Rectal smooth muscle tissue (tissue), 1 donor: ENCODE data around the gene MYO18B.

Experiments used
- H3K27ac ChIP-seq: one replicate; pipeline ENCODE4 v1.7.0; 2013; ENCODE audit warnings: low read depth, low read length, inconsistent platforms
- H3K27me3 ChIP-seq: one replicate; pipeline ENCODE4 v1.7.0; 2013; ENCODE audit warnings: low read length; ENCODE audit not compliant: control insufficient read depth, insufficient read depth
- H3K36me3 ChIP-seq: one replicate; pipeline ENCODE4 v1.7.0; 2013; ENCODE audit warnings: low read length; ENCODE audit not compliant: control insufficient read depth, insufficient read depth
- H3K4me1 ChIP-seq: one replicate; pipeline ENCODE4 v1.7.0; 2013; ENCODE audit warnings: low read length; ENCODE audit not compliant: control insufficient read depth, insufficient read depth
- H3K4me3 ChIP-seq: one replicate; pipeline ENCODE4 v1.7.0; 2013; ENCODE audit warnings: low read length
- H3K9ac ChIP-seq: one replicate; pipeline ENCODE4 v1.7.0; 2013; ENCODE audit warnings: low read length

Gene MYO18B

GRCh38 chr22:26033586-26033985 lies 291.6 kb downstream of the MYO18B start:
- no peaks in the 10 kb centered on the region for H3K27me3 ChIP-seq

GRCh38 chr22:26035523-26035922 lies 293.5 kb downstream of the MYO18B start:
- Histone ChIP-seq H3K36me3 (no peaks in the 10 kb centered on the region), H3K4me1 (no peaks in the 10 kb centered on the region), H3K27ac (no peak overlapping the region), H3K9ac (no peak overlapping the region), H3K4me3 (no peak overlapping the region), H3K27me3 (no peaks in the 10 kb centered on the region)

More at GRCh38 chr22:26033586-26033985, 291.6 kb downstream of the MYO18B start:
- Histone ChIP-seq H3K4me1 (no peaks in the 10 kb centered on the region), H3K36me3 (no peaks in the 10 kb centered on the region), H3K27ac (no peak overlapping the region), H3K9ac (no peak overlapping the region), H3K4me3 (no peak overlapping the region)

GRCh38 chr22:26038365-26038764 lies 296.4 kb downstream of the MYO18B start:
- Histone ChIP-seq H3K4me3 (no peak overlapping the region), H3K27me3 (no peaks in the 10 kb centered on the region), H3K36me3 (no peaks in the 10 kb centered on the region), H3K4me1 (no peaks in the 10 kb centered on the region), H3K9ac (no peak overlapping the region), H3K27ac (no peak overlapping the region)

GRCh38 chr22:26041931-26042330 lies 299.9 kb downstream of the MYO18B start:
- H3K4me1 ChIP-seq = no peaks in the 10 kb centered on the region
- H3K9ac ChIP-seq = no peak overlapping the region
- no peaks in the 10 kb centered on the region for H3K36me3 ChIP-seq
- H3K27me3 ChIP-seq = no peaks in the 10 kb centered on the region
- no peak overlapping the region for H3K4me3 ChIP-seq
- no peak overlapping the region for H3K27ac ChIP-seq

GRCh38 chr22:26043031-26043430 lies 301.0 kb downstream of the MYO18B start:
- H3K36me3 ChIP-seq = no peaks in the 10 kb centered on the region
- no peak overlapping the region for H3K9ac ChIP-seq
- H3K27me3 ChIP-seq = no peaks in the 10 kb centered on the region
- no peak overlapping the region for H3K27ac ChIP-seq
- no peak overlapping the region for H3K4me3 ChIP-seq
- H3K4me1 ChIP-seq = no peaks in the 10 kb centered on the region

- no peaks in the 10 kb centered on the region for H3K36me3 ChIP-seq
- no peak overlapping the region for H3K27ac ChIP-seq
- H3K27me3 ChIP-seq = no peaks in the 10 kb centered on the region
- no peak overlapping the region for H3K9ac ChIP-seq
- no peak overlapping the region for H3K4me3 ChIP-seq
- no peaks in the 10 kb centered on the region for H3K4me1 ChIP-seq
Measured at GRCh38 chr22:26045051-26045450, 303.1 kb downstream of the MYO18B start.

GRCh38 chr22:26045860-26046259 lies 303.9 kb downstream of the MYO18B start:
- no peak overlapping the region for H3K27ac ChIP-seq
- no peak overlapping the region for H3K9ac ChIP-seq
- H3K36me3 ChIP-seq = no peaks in the 10 kb centered on the region
- no peak overlapping the region for H3K4me3 ChIP-seq
- no peaks in the 10 kb centered on the region for H3K27me3 ChIP-seq
- no peaks in the 10 kb centered on the region for H3K4me1 ChIP-seq

- Histone ChIP-seq H3K27me3 (no peaks in the 10 kb centered on the region), H3K27ac (no peak overlapping the region), H3K9ac (no peak overlapping the region), H3K36me3 (no peaks in the 10 kb centered on the region), H3K4me3 (no peak overlapping the region), H3K4me1 (no peaks in the 10 kb centered on the region)
Measured at GRCh38 chr22:26047516-26047915, 305.5 kb downstream of the MYO18B start.

- H3K4me3 ChIP-seq = no peak overlapping the region
- H3K27ac ChIP-seq = no peak overlapping the region
- H3K36me3 ChIP-seq = no peaks in the 10 kb centered on the region
- H3K9ac ChIP-seq = no peak overlapping the region
- no peaks in the 10 kb centered on the region for H3K4me1 ChIP-seq
- no peaks in the 10 kb centered on the region for H3K27me3 ChIP-seq
Measured at GRCh38 chr22:26047920-26048319, 305.9 kb downstream of the MYO18B start.

GRCh38 chr22:26050079-26050478 lies 308.1 kb downstream of the MYO18B start:
- no peaks in the 10 kb centered on the region for H3K4me1 ChIP-seq
- no peak overlapping the region for H3K27ac ChIP-seq
- no peaks in the 10 kb centered on the region for H3K27me3 ChIP-seq
- H3K36me3 ChIP-seq = no peaks in the 10 kb centered on the region
- no peak overlapping the region for H3K9ac ChIP-seq
- H3K4me3 ChIP-seq = no peak overlapping the region

GRCh38 chr22:26053737-26054316 lies 311.8 kb downstream of the MYO18B start:
- Histone ChIP-seq H3K27ac (no peak overlapping the region), H3K36me3 (no peaks in the 10 kb centered on the region), H3K27me3 (no peaks in the 10 kb centered on the region), H3K9ac (no peak overlapping the region), H3K4me3 (no peak overlapping the region), H3K4me1 (no peaks in the 10 kb centered on the region)

GRCh38 chr22:26054841-26055605 lies 313.0 kb downstream of the MYO18B start:
- Histone ChIP-seq H3K4me3 (no peak overlapping the region), H3K4me1 (no peaks in the 10 kb centered on the region), H3K9ac (no peak overlapping the region), H3K27me3 (no peaks in the 10 kb centered on the region), H3K27ac (no peak overlapping the region), H3K36me3 (no peaks in the 10 kb centered on the region)

- Histone ChIP-seq H3K27me3 (no peaks in the 10 kb centered on the region), H3K36me3 (no peaks in the 10 kb centered on the region), H3K4me1 (no peaks in the 10 kb centered on the region), H3K9ac (no peak overlapping the region), H3K4me3 (no peak overlapping the region), H3K27ac (no peak overlapping the region)
Measured at GRCh38 chr22:26055693-26056092, 313.7 kb downstream of the MYO18B start.
